Right renal pelvis (tissue), 4 donors: ENCODE results near the gene ALOX12B. TPM values are rescaled to one million over a fixed set of nuclear protein-coding genes. Genes with fewer than 3 reads are reported as not detected.

Experiments
- polyA plus RNA-seq, 4 donors: library from polyadenylated mRNA; unstranded; fragments of 120-200 nt; gene quantifications; one replicate each; pipeline ENCODE4 v1.2.1, GENCODE V29; 2013; ENCODE audit not compliant: insufficient read length in 4 of 4

Gene ALOX12B
- polyA plus RNA-seq, 4 donors, result 0.62 to 1.1 (median 0.71) TPM

Other genes with a start within 250 kb of the ALOX12B start
- 10 to 100 TPM; 24.2 to 29.6 (median 28.4) TPM for gene TMEM88, start 232.7 kb downstream of the ALOX12B start, polyA plus RNA-seq
- gene NAA38, start 230.2 kb downstream of the ALOX12B start, polyA plus RNA-seq, result 100 to 1,000 TPM in 1 of 4 donors, 10 to 100 TPM in 3; 74.9 to 109 (median 81.6) TPM
- 10 to 100 TPM; 21.7 to 26.4 (median 24.3) TPM for gene CYB5D1, start 229.7 kb downstream of the ALOX12B start, polyA plus RNA-seq
- 100 to 1,000 TPM; 149 to 161 (median 157) TPM for gene CHD3, start 198.9 kb downstream of the ALOX12B start, polyA plus RNA-seq
- gene RNF227, start 171.4 kb downstream of the ALOX12B start, polyA plus RNA-seq, result 1 to 10 TPM; 4.4 to 5.7 (median 4.6) TPM
- gene KCNAB3, start 157.9 kb downstream of the ALOX12B start, polyA plus RNA-seq, result 10 to 100 TPM in 2 of 4 donors, 1 to 10 TPM in 2; 9.6 to 11.5 (median 10.4) TPM
- gene TRAPPC1, start 155.8 kb downstream of the ALOX12B start, polyA plus RNA-seq, result 100 to 1,000 TPM; 129 to 157 (median 142) TPM
- gene CNTROB, start 155.5 kb downstream of the ALOX12B start, polyA plus RNA-seq, result 10 to 100 TPM; 47.3 to 56.2 (median 54.1) TPM
- gene GUCY2D, start 85.1 kb downstream of the ALOX12B start, polyA plus RNA-seq, result under 1 TPM in 3 of 4 donors, not detected in 1; 0.35 to 0.56 (median 0.37) TPM
- gene ALOX15B, start 48.7 kb downstream of the ALOX12B start, polyA plus RNA-seq, result 1 to 10 TPM in 3 of 4 donors, under 1 TPM in 1; 0.91 to 1.9 (median 1.3) TPM
- under 1 TPM in 1 of 4 donors, not detected in 3; 0.04 TPM for gene ALOXE3, start 30.8 kb upstream of the ALOX12B start, polyA plus RNA-seq
- gene HES7, start 36.4 kb upstream of the ALOX12B start, polyA plus RNA-seq, result under 1 TPM in 1 of 4 donors, not detected in 3; 0.08 TPM
- gene PER1, start 64.7 kb upstream of the ALOX12B start, polyA plus RNA-seq, result 10 to 100 TPM; 20.4 to 38.1 (median 25.5) TPM
- 100 to 1,000 TPM; 122 to 138 (median 126) TPM for gene VAMP2, start 75.2 kb upstream of the ALOX12B start, polyA plus RNA-seq
- gene TMEM107, start 88.7 kb upstream of the ALOX12B start, polyA plus RNA-seq, result 10 to 100 TPM; 23.9 to 26.4 (median 25.3) TPM
- gene BORCS6, start 102.5 kb upstream of the ALOX12B start, polyA plus RNA-seq, result 1 to 10 TPM; 3.4 to 5.3 (median 4.4) TPM
- gene AURKB, start 122.9 kb upstream of the ALOX12B start, polyA plus RNA-seq, result 10 to 100 TPM; 31.5 to 37.5 (median 33.8) TPM
- 10 to 100 TPM; 25.3 to 37.1 (median 28.6) TPM for gene CTC1, start 160.3 kb upstream of the ALOX12B start, polyA plus RNA-seq
- 10 to 100 TPM; 41.0 to 49.0 (median 45.1) TPM for gene PFAS, start 161.6 kb upstream of the ALOX12B start, polyA plus RNA-seq
- 10 to 100 TPM; 27.5 to 33.6 (median 31.3) TPM for gene RANGRF, start 201.0 kb upstream of the ALOX12B start, polyA plus RNA-seq
- gene SLC25A35, start 207.7 kb upstream of the ALOX12B start, polyA plus RNA-seq, result 1 to 10 TPM; 3.9 to 4.8 (median 4.3) TPM
- gene ARHGEF15, start 222.5 kb upstream of the ALOX12B start, polyA plus RNA-seq, result 10 to 100 TPM; 17.5 to 22.1 (median 19.4) TPM